HG02943 (cell line): ENCODE results near the gene PARD3.
A peak's percentile ranks its signal among the peaks of the same experiment; 100 is the strongest.

Experiments
- ATAC-seq: cut with Tn5 transposase; IDR thresholded peaks from one replicate; pipeline ENCODE4 v1.9.1; 2021; ENCODE audit warnings: mild to moderate bottlenecking, low read depth, moderate library complexity; ENCODE audit not compliant: unreplicated experiment

PARD3 gene

GRCh38 chr10:34255035-34255434 lies 560.1 kb downstream of the PARD3 start:
- no peak for ATAC-seq

GRCh38 chr10:34254596-34254995 lies 560.5 kb downstream of the PARD3 start:
- ATAC-seq, result peak; percentile 63

- no peak for ATAC-seq
These were observed 563.0 kb downstream of the PARD3 start for GRCh38 chr10:34252111-34252510.

- ATAC-seq, result no peak
These were observed 563.9 kb downstream of the PARD3 start for GRCh38 chr10:34251177-34251576.

GRCh38 chr10:34250722-34251121 lies 564.4 kb downstream of the PARD3 start:
- no peak for ATAC-seq

GRCh38 chr10:34249634-34250033 lies 565.5 kb downstream of the PARD3 start:
- no peak for ATAC-seq

GRCh38 chr10:34247560-34247959 lies 567.5 kb downstream of the PARD3 start:
- no peak for ATAC-seq

GRCh38 chr10:34244756-34245484 lies 570.2 kb downstream of the PARD3 start:
- ATAC-seq, result no peak

- no peak for ATAC-seq
These were observed 573.7 kb downstream of the PARD3 start for GRCh38 chr10:34241226-34242000.

- no peak for ATAC-seq
These were observed 575.1 kb downstream of the PARD3 start for GRCh38 chr10:34240039-34240438.

GRCh38 chr10:34237898-34238455 lies 577.1 kb downstream of the PARD3 start:
- ATAC-seq, result no peak

GRCh38 chr10:34236931-34237330 lies 578.2 kb downstream of the PARD3 start:
- ATAC-seq, result no peak

- no peak for ATAC-seq
These were observed 579.8 kb downstream of the PARD3 start for GRCh38 chr10:34235164-34235832.

GRCh38 chr10:34232481-34232880 lies 582.6 kb downstream of the PARD3 start:
- ATAC-seq, result no peak

GRCh38 chr10:34231441-34232180 lies 583.5 kb downstream of the PARD3 start:
- ATAC-seq, result no peak

GRCh38 chr10:34229917-34230316 lies 585.2 kb downstream of the PARD3 start:
- ATAC-seq, result no peak

- ATAC-seq, result no peak
These were observed 587.0 kb downstream of the PARD3 start for GRCh38 chr10:34228066-34228465.

GRCh38 chr10:34224639-34225038 lies 590.5 kb downstream of the PARD3 start:
- ATAC-seq, result no peak

- no peak for ATAC-seq
These were observed 591.4 kb downstream of the PARD3 start for GRCh38 chr10:34223658-34224057.

GRCh38 chr10:34222359-34222758 lies 592.7 kb downstream of the PARD3 start:
- ATAC-seq, result no peak
